Osteoblast (primary cell): ENCODE results near the gene NAV2. TPM values are rescaled to one million over a fixed set of nuclear protein-coding genes. Genes with fewer than 3 reads are reported as not detected.

Source experiments
- DNase-seq: peaks from one replicate; pipeline ENCODE4 v3.0.0; 2011; ENCODE audit warnings: low spot score, mixed read lengths; ENCODE audit not compliant: insufficient read length; ENCODE audit errors: missing footprints
- H2AFZ ChIP-seq: 2 replicates; pipeline ENCODE4 v1.6.0; 2011; ENCODE audit warnings: mild to moderate bottlenecking, low read length
- H3K27ac ChIP-seq: 2 replicates; pipeline ENCODE4 v1.5.1; 2011; ENCODE audit warnings: mild to moderate bottlenecking, low read depth, low read length, moderate library complexity
- H3K27me3 ChIP-seq: 2 replicates; pipeline ENCODE4 v1.6.0; 2012; ENCODE audit warnings: mild to moderate bottlenecking, control low read depth, inconsistent platforms, low read length, moderate library complexity; ENCODE audit not compliant: insufficient read depth
- H3K36me3 ChIP-seq: 2 replicates; pipeline ENCODE4 v1.5.1; 2011; ENCODE audit warnings: mild to moderate bottlenecking, low read length, control low read depth, moderate library complexity; ENCODE audit not compliant: insufficient read depth
- H3K4me1 ChIP-seq: 2 replicates; pipeline ENCODE4 v1.5.1; 2011; ENCODE audit warnings: mild to moderate bottlenecking, low read length, control low read depth, moderate library complexity; ENCODE audit not compliant: insufficient read depth
- H3K4me2 ChIP-seq: 2 replicates; pipeline ENCODE4 v1.6.0; 2011; ENCODE audit warnings: mild to moderate bottlenecking, low read length; ENCODE audit not compliant: insufficient read depth
- H3K4me3 ChIP-seq: fragments of 200-600 bp; sonication (generic); 3 replicates; pipeline ENCODE4 v1.5.1; 2012; ENCODE audit warnings: mild to moderate bottlenecking, low read length, inconsistent platforms; ENCODE audit not compliant: insufficient read depth
- H3K79me2 ChIP-seq: 2 replicates; pipeline ENCODE4 v1.6.0; 2012; ENCODE audit warnings: mild to moderate bottlenecking, low read length, control low read depth, inconsistent platforms; ENCODE audit not compliant: insufficient read depth
- H3K9me3 ChIP-seq: 2 replicates; pipeline ENCODE4 v1.5.1; 2011; ENCODE audit warnings: low read depth, low read length, control low read depth
- H4K20me1 ChIP-seq: 2 replicates; pipeline ENCODE4 v1.6.0; 2012; ENCODE audit warnings: mild to moderate bottlenecking, low read length, control low read depth; ENCODE audit not compliant: insufficient read depth
- total RNA-seq: library from RNA; depleted of rRNA; stranded (reverse); fragments of >200 nt; gene quantifications from 2 replicates; pipeline ENCODE4 v1.2.3, GENCODE V29; 2012
- TF ChIP-seq, protein P1 (sequence below): IDR thresholded peaks from 2 replicates; pipeline ENCODE4 v1.5.1; 2011; ENCODE audit warnings: mild to moderate bottlenecking, low read depth, low read length, moderate library complexity; ENCODE audit errors: extremely low read depth

Gene NAV2
- total RNA-seq, 1 donor = 8.7 TPM

- Histone ChIP-seq H3K79me2 (peaks cover 64% of the 10 kb centered on the region), H4K20me1 (peaks cover 4% of the 10 kb centered on the region), H3K4me1 (peaks cover 14% of the 10 kb centered on the region), H3K4me3 (no peak overlapping the region), H3K4me2 (no peak overlapping the region), H3K9me3 (no peaks in the 10 kb centered on the region), H2AFZ (no peak overlapping the region), H3K27ac (no peak overlapping the region), H3K36me3 (no peaks in the 10 kb centered on the region), H3K27me3 (no peaks in the 10 kb centered on the region)
- TF ChIP-seq, protein P1, sequence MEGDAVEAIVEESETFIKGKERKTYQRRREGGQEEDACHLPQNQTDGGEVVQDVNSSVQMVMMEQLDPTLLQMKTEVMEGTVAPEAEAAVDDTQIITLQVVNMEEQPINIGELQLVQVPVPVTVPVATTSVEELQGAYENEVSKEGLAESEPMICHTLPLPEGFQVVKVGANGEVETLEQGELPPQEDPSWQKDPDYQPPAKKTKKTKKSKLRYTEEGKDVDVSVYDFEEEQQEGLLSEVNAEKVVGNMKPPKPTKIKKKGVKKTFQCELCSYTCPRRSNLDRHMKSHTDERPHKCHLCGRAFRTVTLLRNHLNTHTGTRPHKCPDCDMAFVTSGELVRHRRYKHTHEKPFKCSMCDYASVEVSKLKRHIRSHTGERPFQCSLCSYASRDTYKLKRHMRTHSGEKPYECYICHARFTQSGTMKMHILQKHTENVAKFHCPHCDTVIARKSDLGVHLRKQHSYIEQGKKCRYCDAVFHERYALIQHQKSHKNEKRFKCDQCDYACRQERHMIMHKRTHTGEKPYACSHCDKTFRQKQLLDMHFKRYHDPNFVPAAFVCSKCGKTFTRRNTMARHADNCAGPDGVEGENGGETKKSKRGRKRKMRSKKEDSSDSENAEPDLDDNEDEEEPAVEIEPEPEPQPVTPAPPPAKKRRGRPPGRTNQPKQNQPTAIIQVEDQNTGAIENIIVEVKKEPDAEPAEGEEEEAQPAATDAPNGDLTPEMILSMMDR = no peak
- no peak for DNase-seq
Measured at GRCh38 chr11:20021212-20021611, 308.6 kb downstream of the NAV2 start.

- TF ChIP-seq, protein P1 = no peak
- H3K4me2 ChIP-seq = peak overlapping the region; percentile 54
- H2AFZ ChIP-seq = no peak overlapping the region
- no peaks in the 10 kb centered on the region for H3K9me3 ChIP-seq
- DNase-seq = no peak
- H3K79me2 ChIP-seq = peaks cover 66% of the 10 kb centered on the region
- peaks cover 14% of the 10 kb centered on the region for H3K4me1 ChIP-seq
- no peak overlapping the region for H3K27ac ChIP-seq
- no peaks in the 10 kb centered on the region for H3K36me3 ChIP-seq
- peaks cover 4% of the 10 kb centered on the region for H4K20me1 ChIP-seq
- no peak overlapping the region for H3K4me3 ChIP-seq
- no peaks in the 10 kb centered on the region for H3K27me3 ChIP-seq
Measured at GRCh38 chr11:20021771-20022362, 309.2 kb downstream of the NAV2 start.

DNA sequence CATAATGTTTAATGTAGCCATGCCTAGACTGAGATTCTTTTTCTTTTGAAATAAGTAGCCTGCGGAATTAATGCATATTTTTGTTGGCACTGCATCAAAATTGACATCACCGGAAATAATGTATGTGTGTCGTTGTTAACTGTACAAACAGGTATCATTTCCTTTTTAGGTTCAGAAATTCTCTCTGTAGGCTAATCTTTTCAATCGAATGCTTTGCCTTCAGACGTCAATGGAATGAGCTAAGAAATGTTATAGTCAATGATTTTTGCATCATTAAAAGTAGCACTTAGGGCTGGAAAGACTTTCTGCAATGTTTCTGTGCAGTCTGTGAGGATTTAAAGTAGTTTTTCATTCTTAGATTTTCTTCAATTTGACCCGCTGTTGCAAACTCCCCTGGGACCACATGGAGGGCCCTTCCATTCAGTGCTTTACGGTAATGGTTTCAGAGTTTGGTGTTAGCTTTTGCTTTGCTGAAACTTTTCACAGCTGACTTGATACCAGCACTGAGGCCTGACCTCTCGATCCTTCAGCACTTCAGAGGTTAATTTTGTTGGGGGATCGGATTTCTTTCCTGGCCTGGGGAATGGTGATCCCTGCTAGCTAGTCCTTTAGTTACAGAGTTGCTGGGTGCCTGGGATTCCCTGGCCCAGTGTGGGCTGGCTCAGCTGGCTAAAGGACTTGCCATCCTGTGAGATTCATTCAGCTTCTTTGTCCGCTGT lies 309.9 kb downstream of the NAV2 start:
- Histone ChIP-seq H3K9me3 (no peaks in the 10 kb centered on the region), H3K27me3 (no peaks in the 10 kb centered on the region), H3K4me1 (peaks cover 14% of the 10 kb centered on the region), H3K36me3 (no peaks in the 10 kb centered on the region), H2AFZ (peak overlapping the region; percentile 12), H3K27ac (peak overlapping the region; percentile 25), H3K4me2 (peak overlapping the region; percentile 54), H4K20me1 (peaks cover 4% of the 10 kb centered on the region), H3K4me3 (peak overlapping the region; percentile 27), H3K79me2 (peaks cover 70% of the 10 kb centered on the region)
- no peak for DNase-seq
- TF ChIP-seq, protein P1 = no peak

DNA sequence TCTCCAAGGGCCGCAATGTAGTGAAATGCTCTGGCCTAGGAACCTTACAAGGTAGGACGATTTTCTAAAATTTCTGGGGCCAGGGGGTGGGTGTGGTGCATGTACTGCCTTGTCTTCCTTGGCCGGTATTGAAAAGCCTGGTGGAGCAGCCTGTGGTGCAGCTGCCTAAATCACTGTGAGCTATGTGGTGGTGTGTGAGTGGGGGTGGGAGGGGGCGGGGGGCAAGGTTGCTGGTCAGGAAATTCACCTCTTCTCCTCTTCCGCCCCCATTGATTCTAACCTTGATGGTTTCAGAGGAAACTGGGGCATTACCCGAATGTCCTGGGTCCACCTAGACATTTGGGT lies 310.4 kb downstream of the NAV2 start:
- peak overlapping the region; percentile 54 for H3K4me2 ChIP-seq
- H3K4me3 ChIP-seq = peak overlapping the region; percentile 27
- no peak overlapping the region for H2AFZ ChIP-seq
- H3K4me1 ChIP-seq = peaks cover 14% of the 10 kb centered on the region
- no peaks in the 10 kb centered on the region for H3K36me3 ChIP-seq
- no peak overlapping the region for H3K27ac ChIP-seq
- peaks cover 69% of the 10 kb centered on the region for H3K79me2 ChIP-seq
- TF ChIP-seq, protein P1 = no peak
- peaks cover 4% of the 10 kb centered on the region for H4K20me1 ChIP-seq
- no peaks in the 10 kb centered on the region for H3K27me3 ChIP-seq
- no peak for DNase-seq
- no peaks in the 10 kb centered on the region for H3K9me3 ChIP-seq
